ENCODE measurements around the gene CABP2.
"Not testable (repeated sequence)": the region's sequence is repeated elsewhere in the genome, so short reads cannot be mapped to it uniquely, and the experiment has no call there.

Gene CABP2

DNA sequence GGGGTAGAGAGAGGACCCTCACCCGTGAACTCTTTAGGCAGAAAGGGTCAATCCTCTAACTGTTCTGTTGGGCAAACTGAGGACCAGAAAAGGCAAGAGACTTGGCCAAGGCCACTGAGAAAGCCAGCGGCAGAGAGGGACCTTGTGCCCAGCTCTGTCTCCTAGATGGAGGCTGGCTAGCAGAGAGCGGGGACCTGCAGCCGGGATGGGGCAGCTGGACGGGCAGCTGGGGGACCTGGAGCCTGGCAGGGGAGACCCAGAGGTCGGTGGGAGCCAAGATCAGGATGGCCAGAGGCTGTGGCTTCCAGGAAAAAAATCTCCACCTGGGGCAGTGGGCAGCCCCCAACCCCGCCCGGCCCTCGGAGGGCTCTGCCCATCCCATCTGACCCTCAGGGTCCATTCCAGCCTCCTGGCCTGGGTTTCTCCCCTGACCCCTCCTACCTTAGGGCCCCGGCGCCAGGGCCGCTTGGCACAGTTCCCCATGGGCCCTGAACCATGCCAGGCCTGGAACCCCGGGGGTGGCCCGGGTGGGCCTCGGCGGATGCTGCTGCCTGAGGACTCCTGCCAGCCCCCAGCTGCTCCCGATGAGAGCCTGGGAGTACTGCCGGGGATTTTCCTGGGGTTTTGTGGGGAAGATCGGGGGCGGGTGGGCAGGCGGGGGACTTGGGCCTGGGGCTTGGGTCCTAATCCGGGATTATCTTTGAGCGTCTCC is at the start of gene CABP2:
CABP2 (minus strand) TSS at position 603 of the 712 bp plus-strand sequence; CDS start at position 483, 120 bp downstream.
- Mint-ChIP-seq H3K36me3 (ENCODE audit: low read depth) (no peaks in the 10 kb centered on the region), H3K27ac (no peak within 1 kb of the TSS), H3K9me3 (no peaks in the 10 kb centered on the region), H3K4me1 (peaks cover 15% of the 10 kb centered on the region), H3K4me3 (no peak within 1 kb of the TSS), H3K27me3 (ENCODE audit: low read depth, poor library complexity) (peaks cover 7% of the 10 kb centered on the region)
- no peak for DNase-seq
- TF ChIP-seq CTCF (IDR thresholded peaks at IDR 0.05) = no peak

DNA sequence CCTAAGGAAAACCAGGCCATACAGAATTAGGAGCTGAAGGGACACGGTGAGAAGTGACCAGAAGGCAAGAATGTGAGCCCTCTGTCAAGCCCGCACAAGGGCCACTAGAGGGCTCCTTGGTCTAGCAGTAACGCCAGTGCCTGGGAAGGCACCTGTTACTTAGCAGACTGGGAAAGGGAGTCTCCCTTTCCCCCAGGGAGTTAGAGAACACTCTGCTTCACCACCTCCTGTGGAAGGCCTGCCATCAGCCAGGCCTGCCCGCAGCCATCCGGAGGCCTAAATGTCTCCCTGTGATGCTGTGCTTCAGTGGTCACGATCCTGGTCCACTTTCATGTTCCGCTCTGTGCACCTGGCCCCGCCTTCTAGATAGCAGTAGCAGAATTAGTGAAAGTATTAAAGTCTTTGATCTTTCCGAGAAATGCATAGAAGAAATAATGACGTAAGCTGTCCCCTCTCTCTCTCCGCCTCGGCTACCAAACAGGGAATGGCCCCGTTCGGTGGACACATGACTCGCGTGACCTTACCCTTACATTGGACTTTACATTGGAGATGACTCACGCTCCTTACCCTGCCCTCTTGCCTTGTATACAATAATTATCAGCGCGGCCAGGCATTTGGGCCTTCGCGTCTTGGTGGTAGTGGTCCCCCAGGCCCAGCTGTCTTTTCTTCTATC is 49.6 kb upstream of the CABP2 start:
- H3K36me3 Mint-ChIP-seq (ENCODE audit: low read depth) = no peaks in the 10 kb centered on the region
- peak; percentile 69 for TF ChIP-seq CTCF (IDR thresholded peaks at IDR 0.05)
- peaks cover 39% of the 10 kb centered on the region for H3K27me3 Mint-ChIP-seq (ENCODE audit: low read depth, poor library complexity)
- DNase-seq = no peak
- H3K27ac Mint-ChIP-seq = no peak overlapping the region
- peaks cover 4% of the 10 kb centered on the region for H3K4me1 Mint-ChIP-seq
- H3K4me3 Mint-ChIP-seq = no peak overlapping the region
- peaks cover 12% of the 10 kb centered on the region for H3K9me3 Mint-ChIP-seq

GRCh38 chr11:67572305-67572704 is 49.1 kb upstream of the CABP2 start:
- no peak for TF ChIP-seq CTCF (IDR thresholded peaks at IDR 0.05)
- Mint-ChIP-seq H3K4me3 (no peak overlapping the region), H3K4me1 (peaks cover 4% of the 10 kb centered on the region), H3K27me3 (ENCODE audit: low read depth, poor library complexity) (peaks cover 35% of the 10 kb centered on the region), H3K27ac (no peak overlapping the region), H3K9me3 (peaks cover 12% of the 10 kb centered on the region), H3K36me3 (ENCODE audit: low read depth) (no peaks in the 10 kb centered on the region)
- DNase-seq = no peak

DNA sequence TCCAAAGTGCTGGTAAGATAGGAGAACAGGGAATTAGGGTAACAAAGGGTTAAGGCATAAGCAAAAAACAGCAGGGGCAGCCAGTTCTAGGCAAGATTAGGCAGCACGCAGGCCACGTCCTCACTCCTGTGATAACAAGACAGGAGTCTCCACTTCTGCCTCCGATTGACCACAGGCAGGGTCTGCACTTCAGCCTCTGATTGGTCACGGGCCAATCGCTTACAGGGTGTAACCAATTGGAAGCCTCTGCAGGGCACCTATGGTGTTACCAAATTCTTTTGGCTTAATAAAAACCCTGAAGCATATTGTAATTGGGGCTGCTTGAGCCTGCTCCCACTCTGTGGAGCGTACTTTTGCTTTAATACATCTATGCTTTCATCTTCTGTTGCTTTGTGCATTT is 48.2 kb upstream of the CABP2 start:
- Mint-ChIP-seq H3K4me3 (no peak overlapping the region), H3K36me3 (ENCODE audit: low read depth) (no peaks in the 10 kb centered on the region), H3K9me3 (peaks cover 12% of the 10 kb centered on the region), H3K27ac (no peak overlapping the region), H3K27me3 (ENCODE audit: low read depth, poor library complexity) (peaks cover 27% of the 10 kb centered on the region), H3K4me1 (peaks cover 4% of the 10 kb centered on the region)
- DNase-seq = no peak
- TF ChIP-seq CTCF (IDR thresholded peaks at IDR 0.05) = no peak

DNA sequence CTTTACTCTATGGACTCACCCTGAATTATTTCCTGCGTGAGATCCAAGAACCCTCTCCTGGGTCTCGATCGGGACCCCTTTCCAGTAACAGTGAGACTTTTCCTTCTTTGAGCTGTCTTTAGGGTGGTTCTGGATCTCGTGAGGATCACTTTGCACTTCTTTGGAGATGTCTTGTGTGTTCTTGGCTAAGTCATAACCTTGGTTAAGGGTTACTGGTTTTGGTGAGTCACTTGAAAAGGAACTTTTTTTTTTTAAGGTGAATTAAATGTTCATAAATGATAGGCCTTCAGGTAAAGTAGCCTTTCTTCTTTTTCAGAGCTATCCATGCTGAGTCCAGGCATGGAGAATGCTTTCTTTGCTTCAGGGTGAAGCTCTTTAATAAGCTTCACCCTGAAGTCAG is 41.0 kb upstream of the CABP2 start:
- Mint-ChIP-seq H3K4me1 (peaks cover 19% of the 10 kb centered on the region), H3K36me3 (ENCODE audit: low read depth) (no peaks in the 10 kb centered on the region), H3K27me3 (ENCODE audit: low read depth, poor library complexity) (no peaks in the 10 kb centered on the region), H3K27ac (peak overlapping the region; percentile 83), H3K4me3 (no peak overlapping the region), H3K9me3 (no peaks in the 10 kb centered on the region)
- no peak for TF ChIP-seq CTCF (IDR thresholded peaks at IDR 0.05)
- no peak for DNase-seq

- peak overlapping the region; percentile 60 for H3K27ac Mint-ChIP-seq
- H3K4me1 Mint-ChIP-seq = peaks cover 19% of the 10 kb centered on the region
- not testable (repeated sequence) for H3K36me3 Mint-ChIP-seq (ENCODE audit: low read depth); H3K27me3 Mint-ChIP-seq (ENCODE audit: low read depth, poor library complexity); DNase-seq; H3K9me3 Mint-ChIP-seq; H3K4me3 Mint-ChIP-seq
These were observed 40.5 kb upstream of the CABP2 start for GRCh38 chr11:67563705-67564114.
